Epidermal melanocyte (primary cell): ENCODE data around the gene HERC6.
"Not testable (repeated sequence)": the region's sequence is repeated elsewhere in the genome, so short reads cannot be mapped to it uniquely, and the experiment has no call there.

Experiments used
- DNase-seq: peaks from one replicate; pipeline ENCODE4 v3.0.0; 2011; ENCODE audit warnings: low spot score; ENCODE audit not compliant: insufficient read length

The HERC6 gene

DNA sequence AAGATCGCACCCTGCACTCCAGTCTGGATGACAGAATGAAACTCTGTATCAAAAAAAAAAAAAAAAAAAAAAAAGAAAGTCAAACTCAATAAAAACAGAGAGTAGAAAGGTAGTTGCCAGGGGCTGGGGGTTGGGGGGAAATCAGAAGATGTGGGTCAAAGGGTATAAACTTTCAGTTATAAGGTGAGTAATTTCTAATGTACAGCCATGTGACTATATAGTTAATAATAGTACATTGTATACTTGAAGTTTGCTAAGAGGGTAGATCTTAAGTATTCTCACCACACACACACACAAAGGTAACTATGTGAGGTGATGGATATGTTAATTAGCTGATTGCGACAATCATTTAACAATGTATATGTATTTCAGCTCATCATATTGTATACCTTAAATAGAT lies 11.5 kb downstream of the HERC6 start:
- no peak for DNase-seq

DNA sequence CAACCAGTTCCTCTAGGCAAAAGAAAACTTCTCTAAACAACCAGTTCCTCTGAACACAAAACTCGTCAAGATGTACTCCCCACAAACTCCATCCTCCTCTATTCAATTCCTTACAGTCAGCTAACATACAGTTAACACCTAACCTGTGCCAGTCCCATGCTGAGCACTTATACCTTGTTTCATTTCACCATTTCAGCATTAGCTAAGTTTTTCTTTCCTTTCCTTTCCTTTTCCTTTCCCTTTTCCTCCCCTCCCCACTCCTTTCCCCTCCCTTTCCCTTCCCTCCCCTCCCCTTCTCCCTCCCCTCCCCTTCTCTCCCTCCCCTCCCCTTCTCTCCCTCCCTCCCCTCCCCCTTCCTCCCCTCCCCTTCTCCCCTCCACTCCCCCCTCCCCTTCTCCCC lies 13.1 kb downstream of the HERC6 start:
- DNase-seq, result no peak

DNA sequence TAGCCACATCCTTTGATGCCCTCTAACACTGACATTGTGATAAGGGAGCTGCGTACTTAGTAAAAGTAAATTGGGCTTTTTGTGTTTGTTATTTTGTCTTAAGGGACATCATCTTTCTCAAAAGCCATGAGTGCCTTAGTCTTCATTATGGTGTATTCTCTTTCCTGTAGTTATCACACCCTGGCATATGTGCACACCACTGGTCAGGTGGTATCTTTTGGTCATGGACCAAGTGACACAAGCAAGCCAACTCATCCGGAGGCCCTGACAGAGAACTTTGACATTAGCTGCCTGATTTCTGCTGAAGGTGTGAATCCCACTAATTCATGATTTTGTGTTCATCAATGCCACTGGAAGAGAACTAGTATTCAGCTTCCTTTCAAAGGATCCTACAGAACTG lies 18.0 kb downstream of the HERC6 start:
- no peak for DNase-seq

DNA sequence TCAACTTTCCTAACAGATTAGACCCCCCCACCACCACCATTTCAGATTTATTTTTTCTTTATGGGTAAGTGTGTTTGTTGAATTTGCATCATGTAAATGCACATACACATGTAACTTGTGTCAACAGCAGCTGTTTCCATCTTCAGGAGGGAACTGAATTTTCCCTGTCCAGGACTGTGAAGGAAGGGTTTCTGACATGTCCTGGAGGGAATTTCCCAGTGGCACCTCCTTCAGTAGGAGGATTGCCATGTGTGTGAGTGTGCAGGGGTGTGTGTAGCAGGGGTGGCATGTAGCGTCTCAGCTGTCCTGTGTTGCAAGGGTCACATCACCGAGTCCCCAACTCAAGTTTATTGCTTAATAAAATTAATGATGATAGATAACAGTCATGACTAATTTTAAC lies 19.7 kb downstream of the HERC6 start:
- no peak for DNase-seq

DNA sequence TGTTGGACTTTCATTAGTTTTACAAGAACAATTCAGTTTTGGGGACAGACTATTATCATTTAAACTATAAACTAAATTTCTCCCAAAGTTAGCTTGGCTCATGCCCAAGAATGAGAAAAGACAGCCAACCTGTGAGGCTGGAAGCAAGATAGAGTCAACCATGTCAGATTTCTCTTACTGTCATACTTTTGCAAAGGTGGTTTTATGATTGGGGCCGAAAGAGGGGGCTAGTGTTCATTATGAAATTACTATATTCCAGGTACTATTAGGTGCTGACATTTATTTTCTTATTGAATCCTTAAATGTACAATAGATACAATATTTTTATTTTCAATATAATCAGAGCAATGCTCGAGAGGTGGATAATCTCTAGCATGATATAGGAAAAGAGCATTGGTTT lies 30.6 kb downstream of the HERC6 start:
- DNase-seq, result no peak

DNA sequence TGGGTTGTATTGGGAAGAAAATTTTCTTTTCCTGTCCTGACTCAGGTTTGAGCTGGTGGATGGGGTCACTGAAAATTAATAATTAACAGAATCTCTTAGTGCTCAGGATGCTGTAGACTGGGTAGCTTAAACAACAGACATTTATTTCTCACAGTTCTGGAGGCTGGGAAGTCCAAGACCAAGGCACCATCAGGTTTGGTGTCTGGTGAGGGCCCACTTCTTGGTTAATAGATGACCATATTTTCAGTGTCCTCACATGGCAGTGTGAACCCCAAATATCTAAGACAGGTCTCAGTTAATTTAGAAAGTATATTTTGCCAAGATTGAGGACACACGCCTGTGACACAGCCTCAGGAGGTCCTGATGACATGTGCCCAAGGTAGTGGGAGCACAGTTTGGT lies 31.1 kb downstream of the HERC6 start:
- no peak for DNase-seq

DNA sequence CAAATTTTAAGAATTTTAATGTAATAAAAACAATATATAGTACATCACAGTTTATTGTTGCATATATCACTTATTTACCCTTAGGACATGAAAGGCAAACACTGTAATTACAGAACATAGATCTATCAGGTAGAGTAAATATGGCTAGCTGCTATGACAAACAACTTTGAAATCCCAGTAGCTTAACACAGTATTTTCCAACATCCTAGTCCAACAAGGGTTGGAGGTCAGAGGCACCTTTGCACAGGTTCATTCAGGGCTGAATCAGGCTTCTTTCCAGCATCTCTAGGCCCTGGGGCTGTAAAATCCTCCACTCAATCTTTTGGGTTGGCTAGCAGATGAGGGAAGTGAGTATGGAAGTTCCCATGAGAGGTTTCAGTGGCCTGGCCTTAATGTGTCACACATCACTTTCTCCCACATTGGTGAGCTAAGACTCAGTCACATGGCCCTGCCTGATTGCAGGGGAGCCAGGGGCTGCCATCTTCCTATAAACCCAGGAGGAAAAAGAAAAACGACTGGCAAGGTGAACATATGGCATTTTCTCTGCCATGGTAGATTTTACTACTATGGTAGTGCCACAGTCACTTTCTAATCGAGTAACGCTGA lies 32.9 kb downstream of the HERC6 start:
- DNase-seq, result no peak

DNA sequence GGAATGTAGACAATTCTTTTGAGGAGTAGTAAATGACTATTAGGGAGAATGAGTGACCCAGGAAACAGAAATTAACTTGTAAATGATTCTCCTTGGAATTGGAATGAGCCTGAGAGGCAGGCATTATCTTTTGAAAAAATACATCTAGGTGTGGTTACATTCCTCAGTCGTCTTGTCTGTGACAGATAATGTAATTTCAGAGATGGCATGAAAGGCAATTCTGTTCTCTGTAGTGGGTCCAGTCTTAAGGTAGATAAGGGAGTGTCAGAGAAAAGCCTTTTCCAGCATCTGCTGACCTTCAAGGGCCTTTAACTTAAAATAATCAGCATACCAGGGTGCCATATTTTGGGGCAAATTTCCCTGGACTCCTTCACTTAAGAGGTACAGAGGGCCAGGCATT lies 35.1 kb downstream of the HERC6 start:
- no peak for DNase-seq

DNA sequence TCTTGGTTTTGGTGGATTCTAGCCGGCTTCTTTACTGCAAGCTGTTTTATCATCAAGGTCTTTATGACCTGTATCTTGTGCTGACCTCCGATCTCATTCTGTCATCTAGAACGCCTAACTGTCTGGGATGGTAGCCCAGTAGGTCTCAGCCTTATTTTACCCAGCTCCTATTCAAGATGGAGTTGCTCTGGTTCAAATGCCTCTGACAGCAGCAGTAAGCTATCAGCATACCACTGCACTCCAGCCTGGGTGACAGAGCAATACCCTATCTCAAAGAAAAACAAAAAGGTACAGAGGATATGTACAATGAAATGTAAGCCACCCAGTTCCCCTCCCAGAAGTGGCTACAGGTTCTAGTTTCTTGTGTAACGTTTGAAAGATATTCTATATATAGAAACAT lies 36.1 kb downstream of the HERC6 start:
- no peak for DNase-seq

DNA sequence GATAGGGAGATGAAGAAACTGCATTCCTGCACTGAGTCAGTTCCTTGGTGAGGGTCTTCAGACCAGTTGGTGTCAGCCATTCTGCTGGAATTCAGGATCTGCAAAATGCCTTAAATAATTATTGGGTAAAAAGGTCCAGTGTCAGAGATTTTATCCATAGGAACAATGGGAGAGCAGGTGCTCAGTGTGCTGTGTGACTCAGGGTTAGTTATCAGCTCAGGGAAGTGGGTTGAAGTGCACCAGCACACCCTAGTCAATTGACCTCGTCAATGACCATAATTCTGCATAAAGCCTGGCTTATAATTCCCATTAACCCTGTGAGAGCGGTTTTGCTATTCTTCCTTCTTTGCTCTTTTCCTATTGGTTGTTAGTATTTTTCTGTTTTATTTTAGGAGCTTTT lies 37.3 kb downstream of the HERC6 start:
- DNase-seq, result no peak

DNA sequence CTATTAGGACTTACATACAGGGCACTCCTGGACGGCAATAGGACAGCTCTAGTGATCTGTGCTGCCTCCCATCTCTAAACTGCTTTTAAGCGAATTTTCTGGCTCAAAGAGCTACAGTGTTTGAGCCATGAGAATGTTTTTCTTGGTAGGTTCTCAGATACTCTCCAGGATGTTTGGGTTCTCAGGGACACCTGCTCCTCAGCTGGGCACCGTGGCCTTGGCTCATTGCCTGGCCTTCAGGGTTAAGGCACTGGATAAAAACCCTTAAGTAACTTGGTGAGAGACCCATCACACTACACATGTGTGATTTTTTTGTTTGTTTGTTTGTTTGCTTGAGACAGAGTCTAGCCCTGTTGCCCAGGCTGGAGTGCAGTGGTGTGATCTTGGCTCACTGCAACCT lies 39.8 kb downstream of the HERC6 start:
- DNase-seq, result no peak

DNA sequence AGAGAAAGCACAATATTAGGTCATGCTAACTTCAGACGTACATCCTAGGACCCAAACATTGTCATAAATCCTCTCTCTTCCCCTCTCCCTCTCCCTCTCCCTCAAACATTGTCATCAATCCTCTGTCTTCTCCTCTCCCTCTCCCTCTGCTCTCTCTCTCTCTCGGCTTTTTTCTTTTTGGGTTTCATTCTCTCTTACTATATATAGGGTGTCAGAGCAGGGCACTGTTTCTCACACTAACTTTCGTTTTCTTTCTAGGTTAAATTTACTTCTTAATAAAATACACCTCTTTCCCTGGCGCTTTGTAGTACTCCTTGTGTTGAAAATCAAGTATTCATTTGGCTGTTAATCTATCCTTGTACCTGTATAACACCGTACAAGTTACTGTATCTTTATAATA lies 41.2 kb downstream of the HERC6 start:
- DNase-seq, result no peak

DNA sequence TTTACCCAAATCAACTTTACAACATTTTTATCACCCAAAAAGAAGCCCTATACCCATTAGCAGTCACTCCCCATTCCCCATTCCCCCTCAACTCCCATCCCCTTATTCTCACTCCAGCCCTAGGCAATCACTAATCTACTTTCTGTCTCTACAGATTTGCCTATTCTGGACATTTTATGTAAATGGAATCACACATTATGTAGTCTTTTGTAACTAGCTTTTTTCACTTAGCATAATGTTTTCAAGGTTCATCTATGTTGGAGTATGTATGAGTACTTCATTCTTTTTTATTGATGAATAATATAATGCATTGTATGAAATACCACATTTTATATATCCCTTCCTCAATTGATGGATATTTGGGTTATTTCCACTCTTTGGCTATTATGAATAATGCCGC lies 42.2 kb downstream of the HERC6 start:
- DNase-seq, result no peak

DNA sequence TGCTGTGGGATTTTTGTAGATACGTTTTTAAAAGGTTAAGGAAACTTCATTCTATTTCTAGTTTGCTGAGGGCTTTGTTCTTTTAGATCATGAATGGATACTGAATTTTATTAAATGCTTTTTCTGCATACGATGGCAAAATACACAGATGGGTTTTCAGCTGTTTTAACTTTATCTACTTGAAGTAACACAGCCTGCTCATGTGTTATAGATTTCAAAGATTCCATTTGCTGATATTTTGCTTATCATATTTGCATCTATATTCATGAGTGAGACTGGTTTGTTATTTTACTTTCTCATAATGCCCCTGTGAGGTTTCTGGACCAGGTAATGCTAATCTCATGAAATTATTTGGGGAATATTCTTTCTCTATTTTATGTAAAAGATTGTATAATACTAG lies 43.8 kb downstream of the HERC6 start:
- DNase-seq, result no peak

DNA sequence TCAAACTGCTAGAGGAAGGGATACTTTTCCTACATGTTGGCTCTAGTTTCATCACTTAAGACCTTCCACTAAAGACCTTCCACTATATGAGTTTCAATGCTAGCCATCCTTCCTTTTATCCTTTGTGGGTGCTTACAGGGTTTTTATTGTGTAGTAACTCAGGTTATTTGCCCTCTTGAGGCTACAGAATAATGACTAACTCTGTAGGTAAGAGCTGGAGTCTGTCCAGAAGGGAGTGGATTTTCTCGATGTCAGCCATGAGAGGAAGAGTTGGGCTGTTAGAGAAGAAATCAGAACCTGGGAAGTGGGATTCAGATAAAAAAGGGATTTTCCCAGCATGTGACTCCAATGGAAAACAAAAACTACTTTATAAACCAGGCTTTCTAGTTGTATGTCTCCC lies 50.7 kb downstream of the HERC6 start:
- DNase-seq, result no peak

DNA sequence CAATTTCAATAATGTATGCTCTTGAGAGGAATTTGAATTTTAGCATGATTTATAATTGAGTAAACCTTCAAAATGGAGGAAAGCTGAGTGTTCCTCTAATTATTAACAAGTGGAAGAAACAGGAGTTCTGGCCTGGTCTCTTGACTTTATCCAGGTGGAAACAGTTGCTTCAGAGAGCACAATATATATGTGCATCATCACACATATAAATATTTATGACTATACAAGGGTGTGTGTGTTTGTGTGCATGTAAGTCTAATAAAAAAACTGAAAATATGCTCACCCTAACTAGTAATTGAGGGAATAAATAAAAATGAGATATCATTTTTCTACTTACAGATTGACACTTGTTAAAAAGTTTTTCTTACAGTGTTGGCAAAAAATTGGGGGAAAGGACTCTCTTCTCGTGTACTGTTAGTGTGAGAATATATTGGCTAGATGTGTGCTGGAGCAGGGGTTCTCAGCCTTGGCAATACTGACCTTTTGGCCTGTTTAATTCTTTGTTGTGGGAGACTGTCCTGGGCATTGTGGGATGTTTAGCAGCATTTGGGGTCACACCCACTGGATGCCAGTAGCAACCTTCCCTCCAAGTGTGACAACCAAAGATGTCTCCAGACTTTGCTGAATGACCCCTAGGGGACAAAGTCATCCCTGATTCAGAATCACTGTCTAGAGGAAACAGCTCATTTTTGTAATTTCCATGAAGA lies 57.5 kb downstream of the HERC6 start:
- DNase-seq, result no peak

DNA sequence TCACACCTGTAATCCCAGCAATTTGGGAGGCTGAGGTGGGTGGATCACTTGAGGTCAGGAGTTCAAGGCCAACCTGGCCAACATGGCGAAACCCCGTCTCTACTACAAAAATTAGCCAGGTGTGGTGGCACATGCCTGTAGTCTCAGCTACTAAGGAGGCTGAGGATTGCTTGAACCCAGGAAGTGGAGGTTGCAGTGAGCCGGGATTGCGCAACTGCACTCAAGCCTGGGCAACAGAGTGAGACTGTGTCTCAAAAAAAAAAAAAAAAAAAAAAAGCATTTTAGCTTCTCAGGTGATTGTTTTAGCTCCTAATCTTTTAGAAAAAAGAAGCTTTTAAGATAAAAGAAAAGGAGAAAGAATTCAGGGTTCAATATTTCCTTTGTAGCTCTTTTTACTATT lies 59.2 kb downstream of the HERC6 start:
- DNase-seq, result not testable (repeated sequence)

DNA sequence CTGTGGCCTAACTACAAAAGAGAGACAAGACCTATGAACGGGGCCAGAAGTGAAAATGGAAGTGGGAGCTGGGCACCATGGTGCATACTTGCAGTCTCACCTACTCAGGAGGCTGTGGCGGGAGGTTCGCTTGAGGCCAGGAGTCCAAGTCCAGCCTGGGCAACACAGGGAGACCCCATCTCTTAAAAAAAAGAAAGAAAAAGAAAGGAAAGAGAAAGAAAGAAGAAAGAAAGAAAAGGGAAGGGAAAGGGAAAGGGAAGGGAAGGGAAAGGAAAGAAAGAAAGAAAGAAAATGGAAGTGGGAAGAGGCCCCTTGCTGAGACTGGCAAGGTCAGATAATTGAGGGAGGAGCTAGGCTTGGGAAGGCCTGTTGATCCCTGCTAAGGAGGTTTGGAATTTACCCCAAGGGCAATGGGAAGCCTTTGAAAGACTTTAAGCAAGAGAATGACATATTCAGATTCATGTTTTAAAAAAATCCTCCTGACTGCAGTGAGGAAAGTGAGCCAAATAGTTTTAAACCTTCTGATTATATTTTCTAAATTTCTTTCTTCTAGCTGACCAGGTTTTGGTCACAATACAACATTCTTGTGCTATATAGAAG lies 60.6 kb downstream of the HERC6 start:
- peak; percentile 59 for DNase-seq

DNA sequence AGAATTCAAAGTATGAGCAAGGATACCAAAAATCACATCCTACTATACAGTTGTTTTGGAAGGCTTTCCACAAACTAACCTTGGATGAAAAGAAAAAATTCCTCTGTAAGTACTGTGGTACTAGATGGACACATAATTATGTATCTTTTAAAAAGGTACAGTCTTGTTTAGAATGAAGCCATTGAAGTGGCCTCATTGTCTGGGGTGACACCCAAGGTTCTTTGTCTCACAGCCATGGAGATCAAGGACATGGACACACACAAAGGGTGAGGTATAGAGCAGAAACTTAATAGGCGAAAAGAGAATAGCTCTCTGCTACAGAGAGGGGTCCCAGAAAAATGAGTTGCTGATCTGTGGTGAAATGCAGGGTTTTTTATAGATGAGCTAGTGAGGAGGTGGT lies 61.5 kb downstream of the HERC6 start:
- DNase-seq, result no peak

DNA sequence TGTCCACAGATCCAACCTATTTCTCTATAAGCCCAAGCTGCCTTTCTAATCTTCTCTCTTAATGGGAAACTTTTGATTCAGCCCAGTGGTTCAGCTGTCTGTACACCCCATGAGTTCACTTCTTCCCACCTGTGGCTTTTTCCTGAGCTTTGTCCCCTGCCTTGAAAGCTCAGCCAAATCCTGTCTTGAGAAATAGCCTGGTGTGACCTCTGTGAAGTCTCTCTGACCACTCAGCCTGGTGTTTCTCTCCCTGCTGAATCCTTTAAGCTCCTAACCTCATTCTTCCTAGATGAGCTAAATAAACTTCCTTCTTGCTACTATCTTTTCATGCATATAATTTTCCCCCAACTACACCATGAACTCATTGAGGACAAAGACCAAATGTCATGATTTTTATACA lies 63.0 kb downstream of the HERC6 start:
- no peak for DNase-seq

DNA sequence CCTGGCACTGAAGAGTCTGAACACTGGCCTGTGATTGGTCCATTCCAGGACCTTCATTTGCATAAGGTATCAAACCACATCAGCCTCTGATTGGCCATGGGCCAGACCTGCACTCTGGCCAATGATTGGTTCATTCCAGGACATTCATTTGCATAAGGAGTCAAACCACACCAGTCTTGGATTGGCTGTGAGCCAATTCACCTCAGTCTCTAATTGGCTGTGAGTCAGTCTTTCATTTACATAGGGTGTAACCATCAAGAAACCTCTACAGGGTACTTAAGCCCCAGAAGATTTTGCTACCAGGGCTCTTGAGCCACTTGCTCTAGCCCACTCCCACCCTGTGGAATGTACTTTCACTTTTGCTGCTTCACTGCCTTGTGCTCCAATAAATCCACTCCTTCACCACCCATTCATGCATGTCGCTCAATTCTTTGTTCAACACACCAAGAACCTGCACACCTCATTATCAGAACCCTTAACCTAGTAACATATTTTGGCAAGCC lies 64.1 kb downstream of the HERC6 start:
- no peak for DNase-seq

DNA sequence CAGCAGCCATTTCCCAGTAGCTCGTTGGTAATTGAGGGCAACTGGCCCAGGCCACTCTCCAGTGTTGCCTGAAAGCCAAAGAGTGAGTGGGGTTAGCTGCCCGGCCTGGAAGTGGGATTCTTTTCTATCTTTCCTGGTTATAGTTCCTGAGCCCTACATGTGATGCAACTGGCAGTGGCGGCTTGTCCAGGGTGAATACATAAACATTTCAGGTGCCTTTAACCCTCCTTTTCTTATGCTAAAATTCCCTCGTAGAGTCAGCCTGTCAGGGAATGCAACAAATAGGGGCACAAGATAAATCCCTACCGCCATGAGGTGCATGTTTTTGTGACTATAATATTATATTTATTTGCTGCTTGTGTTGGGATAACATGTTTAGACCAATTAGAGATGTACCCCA lies 64.8 kb downstream of the HERC6 start:
- no peak for DNase-seq

DNA sequence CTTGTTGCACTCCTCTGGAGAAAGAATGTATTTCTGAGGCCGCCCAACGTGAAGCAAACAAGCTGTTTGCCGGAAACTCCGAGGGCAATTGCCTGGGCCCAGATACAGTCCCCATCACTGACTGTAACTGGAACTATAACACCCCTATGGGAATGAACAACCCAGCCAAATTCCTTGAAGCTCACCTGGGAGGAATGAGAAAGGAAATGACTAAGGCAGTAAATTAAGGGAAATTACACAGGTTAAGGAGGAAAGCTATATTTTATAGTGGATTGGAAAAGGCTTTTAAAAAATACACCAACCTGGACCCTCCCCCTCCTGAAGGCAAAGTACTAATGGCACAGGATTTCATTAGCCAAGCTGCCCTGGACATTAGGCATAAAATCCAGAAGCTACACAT lies 66.6 kb downstream of the HERC6 start:
- DNase-seq, result no peak
